PFSK-1 (cell line): ENCODE measurements around the gene POU2F1.

Source experiments
- FOXP2 ChIP-seq: optimal IDR thresholded peaks from 2 replicates; pipeline ENCODE3; 2011; ENCODE audit warnings: borderline replicate concordance, control low read depth, inconsistent platforms; ENCODE audit not compliant: insufficient read depth; ENCODE audit errors: extremely low read length, extremely low read depth
- POLR2AphosphoS5 ChIP-seq: IDR thresholded peaks from 2 replicates; pipeline ENCODE4 v1.6.1; 2012; ENCODE audit warnings: low read depth, mild to moderate bottlenecking, control low read depth, low read length, moderate library complexity
- REST ChIP-seq, 2 experiments: IDR thresholded peaks; 2 replicates each; pipeline versions ENCODE4 v1.6.1 to v1.8.0; 2011 to 2012; ENCODE audit warnings: low read depth in 2 of 2, low read length in 2 of 2, control low read depth in 1 of 2, inconsistent platforms in 1 of 2, mild to moderate bottlenecking in 1 of 2, moderate library complexity in 1 of 2; ENCODE audit not compliant: insufficient read depth in 1 of 2
- SIN3A ChIP-seq: IDR thresholded peaks from 2 replicates; pipeline ENCODE4 v1.6.1; 2012; ENCODE audit warnings: mild to moderate bottlenecking, low read length, moderate library complexity, borderline replicate concordance; ENCODE audit not compliant: insufficient read depth
- TAF1 ChIP-seq: IDR thresholded peaks from 2 replicates; pipeline ENCODE4 v1.6.1; 2012; ENCODE audit warnings: low read length, control low read depth, borderline replicate concordance; ENCODE audit not compliant: insufficient read depth

The POU2F1 gene

GRCh38 chr1:167196166-167196565 is 24.5 kb upstream of the POU2F1 start:
- TF ChIP-seq SIN3A = no peak
- no peak for TF ChIP-seq FOXP2
- TF ChIP-seq POLR2AphosphoS5 = no peak
- TF ChIP-seq TAF1 = no peak
- no peak for TF ChIP-seq REST (IDR thresholded peaks at IDR 0.05; ENCODE audit: insufficient read depth in 1 of 2, low read depth in 2 of 2, low read length in 2 of 2)

- TF ChIP-seq SIN3A (no peak), TAF1 (no peak), REST (IDR thresholded peaks at IDR 0.05; ENCODE audit: insufficient read depth in 1 of 2, low read depth in 2 of 2, low read length in 2 of 2) (no peak), POLR2AphosphoS5 (no peak), FOXP2 (no peak)
These were observed 23.4 kb upstream of the POU2F1 start for GRCh38 chr1:167197236-167197635.

GRCh38 chr1:167197692-167198091 is 23.0 kb upstream of the POU2F1 start:
- TF ChIP-seq TAF1 = no peak
- TF ChIP-seq POLR2AphosphoS5 = no peak
- TF ChIP-seq SIN3A = no peak
- TF ChIP-seq FOXP2 = no peak
- TF ChIP-seq REST (IDR thresholded peaks at IDR 0.05; ENCODE audit: insufficient read depth in 1 of 2, low read depth in 2 of 2, low read length in 2 of 2) = no peak

GRCh38 chr1:167198518-167199133 is 22.1 kb upstream of the POU2F1 start:
- TF ChIP-seq TAF1 (no peak), SIN3A (no peak)

- no peak for TF ChIP-seq POLR2AphosphoS5
- no peak for TF ChIP-seq SIN3A
- no peak for TF ChIP-seq TAF1
These were observed 21.0 kb upstream of the POU2F1 start for GRCh38 chr1:167199656-167200055.

- TF ChIP-seq REST (IDR thresholded peaks at IDR 0.05; ENCODE audit: insufficient read depth in 1 of 2, low read depth in 2 of 2, low read length in 2 of 2) (no peak), TAF1 (no peak), POLR2AphosphoS5 (no peak), SIN3A (no peak), FOXP2 (no peak)
These were observed 20.4 kb upstream of the POU2F1 start for GRCh38 chr1:167200272-167200671.
